ENCODE measurements around the gene ZKSCAN8. TPM values are rescaled to one million over a fixed set of nuclear protein-coding genes. Genes with fewer than 3 reads are reported as not detected.

ZKSCAN8 gene
- total and polyA plus RNA-seq, 2 donors (not counting 1 experiment from before 2014, with no cell fraction given), result 10.9 to 52.8 TPM

- 100% methylated on average over 3 of the region's 3 CpGs for WGBS (ENCODE audit: insufficient coverage)
- ATAC-seq (ENCODE audit: low read depth), result no peak
Observed at GRCh38 chr6:28107506-28107905, 34.2 kb upstream of the ZKSCAN8 start.

GRCh38 chr6:28111964-28112363 is 29.7 kb upstream of the ZKSCAN8 start:
- peaks cover 6% of the 10 kb centered on the region for H3K27me3 Mint-ChIP-seq
- WGBS (ENCODE audit: insufficient coverage), result no CpG with 5 or more reads among the region's 3 CpGs
- no peak overlapping the region for H3K4me3 Mint-ChIP-seq
- H3K27me3 ChIP-seq (replicated peaks in 1 of 4; ENCODE audit: control extremely low read depth in 1 of 4, control insufficient read depth in 3 of 4, insufficient read depth in 4 of 4, low read length in 3 of 4), result no peaks in the 10 kb centered on the region
- DNase-seq (no peak), ATAC-seq (ENCODE audit: low read depth) (no peak)
- CTCF ChIA-PET, result interaction anchor here (0.8 to 1.5 kb wide), 3 partner anchors 11 to 594 kb away, joined by 3 to 4 read pairs (median 3); no protein-coding TSS in a partner anchor
- H2AFZ ChIP-seq (ENCODE audit: insufficient read depth, low read depth, low read length, poor library complexity, severe bottlenecking), result no peak overlapping the region
- no peak overlapping the region for H3K4me3 ChIP-seq (ENCODE audit: control extremely low read depth in 1 of 5, extremely low read depth in 1 of 5, insufficient read depth in 1 of 5, low read depth in 2 of 5, low read length in 4 of 5)
- no peak overlapping the region for H3K27ac ChIP-seq (ENCODE audit: low read length in 2 of 2)
- no peaks in the 10 kb centered on the region for H3K4me1 Mint-ChIP-seq
- TF ChIP-seq EZH2 (IDR thresholded peaks at IDR 0.05; ENCODE audit: borderline replicate concordance, insufficient read depth, low read depth, low read length, poor library complexity, severe bottlenecking) (no peak), CTCF (IDR thresholded peaks at IDR 0.05) (no peak)
- H3K4me2 ChIP-seq (replicated peaks; ENCODE audit: low read depth, low read length, poor library complexity, severe bottlenecking), result no peak overlapping the region
- peaks cover 0 to 9% of the 10 kb centered on the region in 2 experiments for H3K36me3 ChIP-seq (replicated peaks in 1 of 2; ENCODE audit: control extremely low read depth in 1 of 2, control insufficient read depth in 1 of 2, extremely low read depth in 1 of 2, insufficient read depth in 2 of 2, low read length in 1 of 2)
- no peaks in the 10 kb centered on the region for H3K9me3 ChIP-seq (ENCODE audit: control extremely low read depth in 1 of 3, control insufficient read depth in 2 of 3, insufficient read depth in 1 of 3, low read length in 2 of 3)
- H3K4me1 ChIP-seq (ENCODE audit: control insufficient read depth in 2 of 2, insufficient read depth in 2 of 2, low read length in 2 of 2), result no peaks in the 10 kb centered on the region
- H3K79me2 ChIP-seq (ENCODE audit: control insufficient read depth, insufficient read depth, low read length), result no peaks in the 10 kb centered on the region
- H4K20me1 ChIP-seq (ENCODE audit: control insufficient read depth, insufficient read depth, low read length, poor library complexity, severe bottlenecking), result no peaks in the 10 kb centered on the region
- no peak overlapping the region for H3K27ac Mint-ChIP-seq
- no peak overlapping the region for H3K9ac ChIP-seq (ENCODE audit: low read length)
- intact Hi-C loops (cut with micrococcal nuclease), result no loop called here
- POLR2A ChIA-PET, result no interaction called here
- no peaks in the 10 kb centered on the region for H3K9me3 Mint-ChIP-seq (ENCODE audit: insufficient read depth)

More at GRCh38 chr6:28107506-28107905, 34.2 kb upstream of the ZKSCAN8 start:
- POLR2A ChIA-PET, result interaction anchor here (0.6 kb wide), 1 partner anchor 117 kb away, joined by 6 read pairs; no protein-coding TSS in a partner anchor
- peaks cover 5 to 7% of the 10 kb centered on the region in 2 donors for H3K4me1 ChIP-seq (ENCODE audit: control insufficient read depth in 2 of 2, insufficient read depth in 2 of 2, low read length in 2 of 2)
- intact Hi-C loops (cut with micrococcal nuclease), result no loop called here
- Mint-ChIP-seq H3K27me3 (peaks cover 6% of the 10 kb centered on the region), H3K27ac (no peak overlapping the region), H3K9me3 (ENCODE audit: insufficient read depth) (no peaks in the 10 kb centered on the region), H3K4me3 (no peak overlapping the region), H3K4me1 (peaks cover 13% of the 10 kb centered on the region)
- H2AFZ ChIP-seq (ENCODE audit: insufficient read depth, low read depth, low read length, poor library complexity, severe bottlenecking), result no peak overlapping the region
- H3K9me3 ChIP-seq (ENCODE audit: control extremely low read depth in 1 of 3, control insufficient read depth in 2 of 3, insufficient read depth in 1 of 3, low read length in 2 of 3), result no peaks in the 10 kb centered on the region
- no peaks in the 10 kb centered on the region for H4K20me1 ChIP-seq (ENCODE audit: control insufficient read depth, insufficient read depth, low read length, poor library complexity, severe bottlenecking)
- no peak overlapping the region for H3K4me2 ChIP-seq (replicated peaks; ENCODE audit: low read depth, low read length, poor library complexity, severe bottlenecking)
- no peaks in the 10 kb centered on the region for H3K79me2 ChIP-seq (ENCODE audit: control insufficient read depth, insufficient read depth, low read length)
- no peaks in the 10 kb centered on the region for H3K36me3 ChIP-seq (replicated peaks in 1 of 2; ENCODE audit: control extremely low read depth in 1 of 2, control insufficient read depth in 1 of 2, extremely low read depth in 1 of 2, insufficient read depth in 2 of 2, low read length in 1 of 2)
- no peak overlapping the region for H3K4me3 ChIP-seq (ENCODE audit: control extremely low read depth in 1 of 5, extremely low read depth in 1 of 5, insufficient read depth in 1 of 5, low read depth in 2 of 5, low read length in 4 of 5)
- H3K27ac ChIP-seq (ENCODE audit: low read length in 2 of 2), result no peak overlapping the region
- CTCF ChIA-PET, result interaction anchor here (1.4 kb wide), 1 partner anchor 27 kb away, joined by 3 read pairs; the partner anchor contains the start of gene ZNF165
- no peak for DNase-seq
- TF ChIP-seq EZH2 (IDR thresholded peaks at IDR 0.05; ENCODE audit: borderline replicate concordance, insufficient read depth, low read depth, low read length, poor library complexity, severe bottlenecking) (no peak), CTCF (IDR thresholded peaks at IDR 0.05) (no peak)
- H3K27me3 ChIP-seq (replicated peaks in 1 of 4; ENCODE audit: control extremely low read depth in 1 of 4, control insufficient read depth in 3 of 4, insufficient read depth in 4 of 4, low read length in 3 of 4), result no peaks in the 10 kb centered on the region
- H3K9ac ChIP-seq (ENCODE audit: low read length), result no peak overlapping the region
